A673 (cell line): ENCODE data around the gene SEMA6B. TPM values are rescaled to one million over a fixed set of nuclear protein-coding genes. Genes with fewer than 3 reads are reported as not detected.

Source experiments
- BruUV-seq: library from RNA; stranded (reverse); fragments of 400-500 nt; replicated peaks from 2 replicates; lab custom pipeline; 2021; lab: Mats Ljungman, UMichigan
- CTCF ChIA-PET: fragments of 300-600 bp; sonication (Branson Sonifier 250); formaldehyde crosslinking; loops from one replicate; lab custom pipeline; 2022; ENCODE audit warnings: antibody characterized with exemption; lab: Charles Lee
- POLR2A ChIA-PET: fragments of 300-600 bp; sonication (Branson Sonifier 250); formaldehyde crosslinking; loops from one replicate; lab custom pipeline; 2022; ENCODE audit warnings: antibody characterized with exemption; ENCODE audit not compliant: low non-redundant PET; lab: Charles Lee
- DNase-seq: peaks from one replicate; pipeline ENCODE4 v3.0.0-alpha.2; 2015; ENCODE audit warnings: low spot score
- H3K27ac ChIP-seq: fragments of 200-600 bp; sonication (generic); 2 replicates; pipeline ENCODE4 v1.5.1; 2016; ENCODE audit warnings: mixed run types, low read depth, mild to moderate bottlenecking, mixed read lengths, antibody characterized with exemption, low read length; ENCODE audit not compliant: poor library complexity, severe bottlenecking
- H3K27me3 ChIP-seq: fragments of 200-600 bp; sonication (generic); replicated peaks from 2 replicates; pipeline ENCODE4 v1.6.1; 2017; ENCODE audit warnings: mixed run types, low read depth, mild to moderate bottlenecking, mixed read lengths, antibody characterized with exemption, low read length; ENCODE audit not compliant: insufficient read depth, poor library complexity
- H3K36me3 ChIP-seq: fragments of 200-600 bp; sonication (generic); 2 replicates; pipeline ENCODE4 v1.6.1; 2016; ENCODE audit warnings: mixed run types, mild to moderate bottlenecking, mixed read lengths, antibody characterized with exemption, low read length; ENCODE audit not compliant: insufficient read depth, poor library complexity, severe bottlenecking
- H3K4me1 ChIP-seq: fragments of 200-600 bp; sonication (generic); 2 replicates; pipeline ENCODE4 v1.6.1; 2017; ENCODE audit warnings: mixed run types, mild to moderate bottlenecking, mixed read lengths, antibody characterized with exemption, low read length; ENCODE audit not compliant: insufficient read depth, poor library complexity, severe bottlenecking
- H3K4me3 ChIP-seq: fragments of 200-600 bp; sonication (generic); 2 replicates; pipeline ENCODE4 v1.5.1; 2016; ENCODE audit warnings: low read depth, mixed run types, mild to moderate bottlenecking, mixed read lengths, low read length; ENCODE audit not compliant: poor library complexity, severe bottlenecking
- H3K9me3 ChIP-seq: fragments of 200-600 bp; sonication (generic); 2 replicates; pipeline ENCODE4 v1.6.1; 2016; ENCODE audit warnings: mixed run types, low read depth, mild to moderate bottlenecking, mixed read lengths, antibody characterized with exemption, low read length; ENCODE audit not compliant: poor library complexity, severe bottlenecking
- CTCF ChIP-seq: fragments of 300-800, 200-600 bp; sonication (generic); conservative IDR thresholded peaks from 2 replicates; pipeline ENCODE4 v1.5.1; 2017; ENCODE audit warnings: low read depth, mild to moderate bottlenecking, antibody characterized with exemption, low read length, moderate library complexity, mixed read lengths
- EZH2 ChIP-seq: fragments of 200-600 bp; sonication (generic); IDR thresholded peaks from 2 replicates; pipeline ENCODE4 v1.6.1; 2017; ENCODE audit warnings: borderline replicate concordance, low read depth, mild to moderate bottlenecking, mixed read lengths, antibody characterized with exemption, low read length; ENCODE audit not compliant: poor library complexity, severe bottlenecking
- intact Hi-C: fragments of 100-400 bp; cut with micrococcal nuclease; formaldehyde crosslinking; loops from one replicate; pipeline ENCODE4 v1.10.0; 2022; ENCODE audit not compliant: unreplicated experiment
- total RNA-seq: library from RNA; stranded (reverse); gene quantifications from 2 replicates; pipeline ENCODE4 v1.2.3, GENCODE V29; 2021

Gene SEMA6B
- total RNA-seq, 1 experiment from 2014 or later, result 9.2 TPM

DNA sequence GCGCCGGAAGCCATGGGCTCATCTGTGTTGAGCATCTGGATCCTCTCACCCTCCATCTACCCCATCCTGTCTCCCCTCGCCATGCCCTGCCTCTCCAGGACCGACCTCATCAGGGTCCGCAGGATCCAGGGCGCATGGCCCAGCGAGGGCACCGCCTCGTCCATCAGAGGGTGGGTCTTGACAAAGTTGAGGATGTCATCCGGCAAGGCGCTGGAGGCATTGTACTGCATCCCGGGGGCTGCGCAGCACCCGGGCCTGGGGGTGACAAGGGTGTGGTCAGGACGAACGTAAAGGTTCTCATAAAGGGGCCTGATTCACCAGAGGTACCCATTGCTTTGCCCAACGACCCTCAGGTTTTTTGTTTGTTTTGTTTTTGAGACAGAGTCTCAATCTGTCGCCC lies 9.5 kb downstream of the SEMA6B start:
- ChIA-PET CTCF (no interaction called here), POLR2A (no interaction called here)
- Histone ChIP-seq H3K9me3 (no peaks in the 10 kb centered on the region), H3K4me1 (no peaks in the 10 kb centered on the region), H3K27me3 (no peaks in the 10 kb centered on the region), H3K4me3 (no peak overlapping the region), H3K36me3 (no peaks in the 10 kb centered on the region), H3K27ac (no peak overlapping the region)
- no peak for DNase-seq
- TF ChIP-seq EZH2 (no peak), CTCF (no peak)
- BruUV-seq, result no TSS peak
- intact Hi-C loops, result no loop called here

DNA sequence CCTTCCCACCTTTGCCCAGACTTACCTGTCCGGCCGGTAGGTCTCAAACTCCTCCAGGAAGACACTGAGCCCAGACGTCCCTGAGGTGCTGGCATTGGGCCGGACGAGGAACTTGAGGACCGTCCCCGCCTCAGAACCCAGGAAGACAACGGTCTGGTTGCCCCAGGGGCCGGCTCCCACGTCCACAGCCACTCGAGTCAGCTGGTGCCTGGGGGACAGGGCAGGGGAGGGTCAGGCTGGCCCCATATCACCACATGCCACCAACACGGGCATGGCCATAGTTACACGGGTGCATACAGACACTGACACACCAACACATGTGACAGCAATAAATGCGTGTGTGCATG lies 11.3 kb downstream of the SEMA6B start:
- Histone ChIP-seq H3K4me1 (no peaks in the 10 kb centered on the region), H3K27me3 (no peaks in the 10 kb centered on the region), H3K9me3 (no peaks in the 10 kb centered on the region), H3K36me3 (no peaks in the 10 kb centered on the region), H3K27ac (no peak overlapping the region), H3K4me3 (no peak overlapping the region)
- intact Hi-C loops, result no loop called here
- ChIA-PET POLR2A (no interaction called here), CTCF (no interaction called here)
- TF ChIP-seq CTCF (no peak), EZH2 (no peak)
- no peak for DNase-seq
- BruUV-seq, result no TSS peak

- POLR2A ChIA-PET, result interaction anchor here (0.6 kb wide), 1 partner anchor 12 kb away, joined by 3 read pairs; the partner anchor contains the start of gene PLIN5
- Histone ChIP-seq H3K9me3 (no peaks in the 10 kb centered on the region), H3K27ac (no peak overlapping the region), H3K27me3 (no peaks in the 10 kb centered on the region), H3K36me3 (no peaks in the 10 kb centered on the region), H3K4me1 (no peaks in the 10 kb centered on the region), H3K4me3 (no peak overlapping the region)
- intact Hi-C loops, result no loop called here
- no peak for DNase-seq
- no TSS peak for BruUV-seq
- TF ChIP-seq EZH2, result no peak
- peak; percentile 44 for TF ChIP-seq CTCF
- CTCF ChIA-PET, result no interaction called here
Measured at GRCh38 chr19:4547303-4548237, 11.9 kb downstream of the SEMA6B start.
